Measurements from ENCODE around the gene C5orf63. TPM values are rescaled to one million over a fixed set of nuclear protein-coding genes. Genes with fewer than 3 reads are reported as not detected.
"Not testable (repeated sequence)": the region's sequence is repeated elsewhere in the genome, so short reads cannot be mapped to it uniquely, and the experiment has no call there.

The C5orf63 gene
- total RNA-seq: 3.6 TPM

GRCh38 chr5:127072861-127073846 lies at the start of gene C5orf63:
TSS of gene C5orf63 (minus strand) at chr5:127073502. CDS start at chr5:127058995, 14,507 bp downstream.
- DNase-seq: no peak

DNA sequence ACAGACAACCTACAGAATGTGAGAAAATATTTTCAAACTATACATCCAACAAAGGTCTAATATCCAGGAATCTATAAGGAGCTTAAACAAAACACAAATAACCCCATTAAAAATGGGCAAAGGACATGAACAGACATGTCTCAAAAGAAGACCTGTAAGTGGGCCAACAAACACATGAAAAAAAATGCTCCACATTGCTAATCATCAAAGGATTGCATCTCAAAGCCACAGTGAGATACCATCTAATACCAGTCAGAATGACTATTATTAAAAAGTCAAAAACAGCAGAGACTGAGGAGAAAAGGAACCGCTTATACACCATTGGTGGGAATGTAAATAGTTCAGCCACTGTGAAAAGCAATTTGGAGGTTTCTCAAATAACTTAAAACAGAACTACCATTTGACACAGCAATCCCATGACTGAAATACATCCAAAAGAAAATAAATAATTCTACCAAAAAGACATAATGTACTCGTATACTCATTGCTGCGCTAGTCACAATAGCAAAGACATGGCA lies 39.1 kb upstream of the C5orf63 start:
- no peak for DNase-seq

DNA sequence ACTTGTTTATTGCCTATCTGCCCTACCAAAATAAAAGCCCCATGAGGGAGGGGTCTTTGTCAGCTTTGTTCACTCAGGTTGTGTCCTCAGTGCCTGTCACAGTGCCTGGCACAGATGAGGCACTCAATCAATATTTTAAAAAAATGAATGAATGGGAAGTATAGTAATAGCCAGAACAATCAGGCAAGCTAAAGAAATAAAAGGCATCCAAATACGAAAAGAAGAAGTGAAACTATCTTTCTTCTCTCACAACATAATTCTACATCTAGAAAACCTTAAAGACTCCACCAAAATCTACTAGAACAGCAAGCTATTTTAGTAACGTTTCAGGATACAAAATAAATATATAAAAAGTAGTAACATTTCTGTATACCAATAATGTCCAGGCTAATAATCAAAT lies 37.8 kb upstream of the C5orf63 start:
- no peak for DNase-seq

DNA sequence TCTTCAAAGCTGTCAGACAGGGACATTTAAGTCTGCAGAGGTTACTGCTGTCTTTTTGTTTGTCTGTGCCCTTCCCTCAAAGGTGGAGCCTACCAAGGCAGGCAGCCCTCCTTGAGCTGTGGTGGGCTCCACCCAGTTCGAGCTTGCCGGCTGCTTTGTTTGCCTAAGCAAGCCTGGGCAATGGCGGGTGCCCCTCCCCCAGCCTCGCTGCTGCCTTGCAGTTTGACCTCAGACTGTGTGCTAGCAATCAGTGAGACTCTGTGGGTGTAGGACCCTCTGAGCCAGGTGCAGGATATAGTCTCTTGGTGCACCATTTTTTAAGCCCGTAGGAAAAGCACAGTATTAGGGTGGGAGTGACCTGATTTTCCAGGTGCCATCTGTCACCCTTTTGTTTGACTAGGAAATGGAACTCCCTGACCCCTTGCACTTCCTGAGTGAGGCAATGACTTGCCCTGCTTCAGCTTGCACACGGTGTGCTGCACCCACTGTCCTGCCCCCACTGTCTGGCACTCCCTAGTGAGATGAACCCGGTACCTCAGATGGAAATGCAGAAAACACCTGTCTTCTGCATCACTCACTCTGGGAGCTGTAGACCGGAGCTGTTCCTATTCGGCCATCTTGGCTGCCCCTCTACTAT lies 35.4 kb upstream of the C5orf63 start:
- not testable (repeated sequence) for DNase-seq

DNA sequence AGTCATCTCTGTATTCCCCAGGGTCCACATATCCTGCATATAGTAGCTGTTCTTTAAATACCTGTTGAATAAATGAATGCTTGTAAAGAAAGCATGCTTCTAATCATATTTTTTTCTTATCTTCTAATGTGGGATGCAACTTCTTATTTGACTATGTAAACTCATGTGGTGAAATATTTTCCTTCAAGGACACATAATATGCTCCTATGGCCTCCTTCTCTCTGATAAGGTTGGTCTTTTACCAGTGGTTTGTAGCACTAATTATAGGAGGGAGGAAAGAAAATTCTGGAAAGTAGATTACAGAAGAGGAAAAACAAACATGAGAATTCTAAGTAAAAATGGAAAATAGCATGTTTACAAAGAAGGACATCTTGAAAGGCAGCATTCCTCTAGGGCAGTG lies 28.6 kb upstream of the C5orf63 start:
- no peak for DNase-seq

DNA sequence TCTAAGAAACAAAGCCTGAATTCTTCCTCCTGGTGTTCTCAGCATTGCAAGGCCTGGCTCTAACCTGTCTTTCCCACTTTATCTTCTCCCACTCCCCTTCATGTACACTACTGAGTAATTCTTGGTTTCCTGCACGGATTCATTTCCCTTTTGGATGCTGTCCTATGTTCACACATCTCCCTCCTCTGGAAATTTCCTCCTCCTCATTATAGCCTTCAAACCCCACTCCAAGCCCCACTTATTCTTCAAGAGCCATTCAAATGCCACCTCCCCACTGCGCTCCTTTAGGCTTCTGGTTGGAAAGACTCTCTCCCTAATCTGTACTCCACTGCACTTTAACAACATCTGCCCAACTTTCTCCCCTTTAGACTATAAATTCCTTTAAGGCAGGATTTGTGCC lies 28.2 kb upstream of the C5orf63 start:
- DNase-seq: no peak

DNA sequence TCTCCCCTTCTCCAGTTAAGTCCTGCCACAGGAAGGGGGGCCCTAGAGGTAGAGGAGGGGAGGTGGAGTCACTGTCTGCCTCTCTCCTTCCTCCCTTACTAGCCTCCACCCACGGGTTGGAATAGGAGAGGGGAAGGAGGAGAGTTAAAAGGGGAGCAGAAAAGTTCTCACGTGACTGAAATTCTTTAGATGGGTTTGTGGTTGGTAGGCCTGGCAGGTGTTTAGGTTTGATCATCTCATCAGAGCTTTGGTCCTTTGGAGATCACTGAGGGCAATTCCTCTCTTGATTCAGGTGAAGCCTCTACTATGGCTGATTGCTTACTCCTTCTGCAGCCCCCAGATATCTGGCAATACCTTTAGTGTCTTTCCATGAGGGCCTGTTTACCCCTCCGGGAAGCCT lies 24.9 kb upstream of the C5orf63 start:
- no peak for DNase-seq

- no peak for DNase-seq
Measured at GRCh38 chr5:127097278-127097677, 24.0 kb upstream of the C5orf63 start.

GRCh38 chr5:127096328-127096993 lies 23.2 kb upstream of the C5orf63 start:
- DNase-seq: no peak

GRCh38 chr5:127094161-127094814 lies 21.0 kb upstream of the C5orf63 start:
- no peak for DNase-seq

DNA sequence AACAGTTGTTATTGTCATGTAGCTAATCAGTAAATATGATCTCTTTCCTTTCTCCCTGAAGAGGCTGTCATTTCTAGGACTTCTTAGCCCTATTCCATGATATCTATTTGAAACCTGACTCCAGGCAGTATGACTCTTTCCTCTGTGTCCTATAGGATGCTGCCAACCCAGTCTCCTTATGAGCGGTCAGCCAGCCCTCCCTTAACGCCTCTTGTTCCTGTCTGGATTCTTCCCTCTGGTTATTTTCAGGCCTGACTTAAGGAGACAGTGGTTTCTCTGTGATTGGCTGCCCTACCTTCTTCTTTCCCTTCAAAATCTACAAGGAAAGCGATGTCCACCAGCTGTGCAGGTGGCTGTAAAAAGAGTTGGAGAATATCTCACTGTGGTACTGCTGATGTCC lies 19.4 kb upstream of the C5orf63 start:
- DNase-seq: no peak

DNA sequence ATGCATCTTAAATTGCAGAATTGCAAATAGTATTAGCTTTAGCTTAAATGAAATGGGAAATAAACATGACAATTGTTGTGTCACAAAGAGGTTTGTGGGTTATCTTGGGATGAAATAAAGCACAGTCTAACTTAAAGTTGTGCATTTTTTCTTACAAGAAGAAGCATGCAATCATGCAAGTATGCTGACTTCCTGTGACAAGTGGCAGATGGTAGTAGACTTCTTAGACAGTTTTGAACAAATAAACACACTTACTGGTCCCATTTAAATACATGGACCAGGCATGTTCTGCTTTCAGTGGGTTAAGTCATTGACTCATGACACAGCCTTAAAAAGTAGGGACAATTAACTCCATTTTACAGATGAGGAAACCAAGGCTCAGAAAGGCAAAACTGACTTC lies 15.9 kb upstream of the C5orf63 start:
- no peak for DNase-seq

- no peak for DNase-seq
Measured at GRCh38 chr5:127088251-127088650, 14.9 kb upstream of the C5orf63 start.

DNA sequence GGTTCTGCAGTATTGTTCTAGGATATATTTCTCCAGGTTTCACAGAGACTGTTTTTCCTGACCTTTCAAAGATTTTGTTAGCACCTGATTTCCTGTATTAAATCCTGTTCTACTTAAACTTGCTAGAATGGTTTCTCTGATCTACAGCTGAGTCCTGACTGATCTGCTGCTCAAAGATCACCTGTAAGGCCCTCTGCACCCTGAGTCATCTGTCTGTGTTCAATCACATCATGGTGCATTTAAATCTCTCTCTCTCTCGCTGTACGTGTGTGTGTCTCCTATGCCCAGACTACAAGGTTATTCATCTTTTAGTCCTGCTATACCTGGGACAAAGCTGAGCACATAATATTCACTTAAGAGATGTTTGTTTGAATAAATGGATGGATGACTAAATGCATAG lies 13.3 kb upstream of the C5orf63 start:
- no peak for DNase-seq

- no peak for DNase-seq
Measured at GRCh38 chr5:127085796-127086195, 12.5 kb upstream of the C5orf63 start.

GRCh38 chr5:127085371-127085770 lies 12.1 kb upstream of the C5orf63 start:
- no peak for DNase-seq

- no peak for DNase-seq
Measured at GRCh38 chr5:127084656-127085055, 11.4 kb upstream of the C5orf63 start.

GRCh38 chr5:127083711-127084110 lies 10.4 kb upstream of the C5orf63 start:
- DNase-seq: no peak

GRCh38 chr5:127079994-127080491 lies 6.7 kb upstream of the C5orf63 start:
- no peak for DNase-seq

- no peak for DNase-seq
Measured at GRCh38 chr5:127077366-127077765, 4.1 kb upstream of the C5orf63 start.

GRCh38 chr5:127076315-127077129 lies 3.2 kb upstream of the C5orf63 start:
- DNase-seq: no peak
